Endodermal cell (in vitro differentiated cells): ENCODE measurements around the gene ELP4. TPM values are rescaled to one million over a fixed set of nuclear protein-coding genes. Genes with fewer than 3 reads are reported as not detected.

Experiments
- DNase-seq: peaks from one replicate; pipeline ENCODE4 v3.0.0-alpha.2; 2017
- H3K27ac ChIP-seq: 2 replicates; pipeline ENCODE4 v1.5.1; 2013; ENCODE audit warnings: mild to moderate bottlenecking, low read depth, low read length, moderate library complexity
- H3K27me3 ChIP-seq: 2 replicates; pipeline ENCODE4 v1.6.1; 2013; ENCODE audit warnings: mild to moderate bottlenecking, low read length, moderate library complexity; ENCODE audit not compliant: insufficient read depth, control insufficient read depth, poor library complexity, severe bottlenecking
- H3K36me3 ChIP-seq: 2 replicates; pipeline ENCODE4 v1.7.0; 2013; ENCODE audit warnings: mild to moderate bottlenecking, low read length, moderate library complexity; ENCODE audit not compliant: control insufficient read depth, insufficient read depth
- H3K4me1 ChIP-seq: one replicate; pipeline ENCODE4 v1.7.0; 2013; ENCODE audit warnings: low read length; ENCODE audit not compliant: control insufficient read depth, insufficient read depth
- H3K4me3 ChIP-seq: 2 replicates; pipeline ENCODE4 v1.5.1; 2013; ENCODE audit warnings: mild to moderate bottlenecking, low read length, moderate library complexity
- H3K9ac ChIP-seq: 2 replicates; pipeline ENCODE4 v1.6.1; 2013; ENCODE audit warnings: mild to moderate bottlenecking, low read length, moderate library complexity; ENCODE audit not compliant: poor library complexity, severe bottlenecking; ENCODE audit errors: extremely low read depth
- H3K9me3 ChIP-seq: 2 replicates; pipeline ENCODE4 v1.6.1; 2013; ENCODE audit warnings: mild to moderate bottlenecking, low read length, moderate library complexity; ENCODE audit not compliant: control insufficient read depth
- H3K27ac Mint-ChIP-seq: 2 replicates; pipeline ENCODE4 v1.8.0; 2020; ENCODE audit warnings: mixed read lengths
- H3K27me3 Mint-ChIP-seq: 2 replicates; pipeline ENCODE4 v1.8.0; 2021; ENCODE audit warnings: mild to moderate bottlenecking, mixed read lengths; ENCODE audit not compliant: insufficient read depth
- H3K36me3 Mint-ChIP-seq: 2 replicates; pipeline ENCODE4 v1.8.0; 2020; ENCODE audit warnings: low read depth, mixed read lengths
- H3K4me1 Mint-ChIP-seq: 2 replicates; pipeline ENCODE4 v1.8.0; 2020; ENCODE audit warnings: mixed read lengths
- H3K4me3 Mint-ChIP-seq: 2 replicates; pipeline ENCODE4 v1.8.0; 2020; ENCODE audit warnings: mild to moderate bottlenecking, moderate library complexity, mixed read lengths
- H3K9me3 Mint-ChIP-seq: 2 replicates; pipeline ENCODE4 v1.8.0; 2020; ENCODE audit warnings: mild to moderate bottlenecking, mixed read lengths
- CTCF ChIP-seq: fragments of 200-600 bp; sonication (generic); conservative IDR thresholded peaks from 2 replicates; pipeline ENCODE4 v1.5.0; 2021; ENCODE audit warnings: antibody characterized with exemption, mild to moderate bottlenecking
- WGBS, 2 experiments: methylation state at CpG; one replicate each; pipeline versions ENCODE4 v1.1.5 to v1.1.7; 2013; ENCODE audit warnings: missing lambda C conversion rate in 2 of 2, mixed read lengths in 1 of 2; ENCODE audit not compliant: insufficient coverage in 1 of 2, insufficient read length in 1 of 2; 5-methylcytosine and 5-hydroxymethylcytosine counted together
- total RNA-seq, 2 donors: library from RNA; stranded (reverse); fragmentation: NEBNext Ultra II Directional in 1 of 2; extraction: Animal tissue kit (Norgen Biotek cat#: 25700) in 1 of 2; gene quantifications; 2 replicates in 1 of 2; 3 replicates in 1 of 2; pipeline ENCODE4 v1.2.1, GENCODE V29; 2021

ELP4 gene
- total RNA-seq, 2 donors from 2014 or later: 19.1 to 25.2 TPM

- DNase-seq: peak; percentile 86
- H3K27me3 Mint-ChIP-seq: peaks cover 99% of the 10 kb centered on the region
- Histone ChIP-seq H3K27me3 (peaks cover 100% of the 10 kb centered on the region), H3K4me1 (peaks cover 18% of the 10 kb centered on the region), H3K27ac (no peak overlapping the region), H3K4me3 (peak overlapping the region; percentile 63), H3K9me3 (no peaks in the 10 kb centered on the region), H3K9ac (no peak overlapping the region), H3K36me3 (peaks cover 36% of the 10 kb centered on the region)
- H3K36me3 Mint-ChIP-seq: peaks cover 2% of the 10 kb centered on the region
- peaks cover 46% of the 10 kb centered on the region for H3K4me1 Mint-ChIP-seq
- WGBS, 2 experiments: 5 to 7% methylated on average over 13 to 20 of the region's 20 CpGs
- no peak overlapping the region for H3K4me3 Mint-ChIP-seq
- H3K27ac Mint-ChIP-seq: no peak overlapping the region
- no peak for TF ChIP-seq CTCF
- H3K9me3 Mint-ChIP-seq: no peaks in the 10 kb centered on the region
These were observed 293.0 kb downstream of the ELP4 start for GRCh38 chr11:31802609-31802989.

GRCh38 chr11:31802990-31803812 is 293.6 kb downstream of the ELP4 start:
- Histone ChIP-seq H3K4me3 (peak overlapping the region; percentile 63), H3K27me3 (peaks cover 100% of the 10 kb centered on the region), H3K9ac (no peak overlapping the region), H3K36me3 (peaks cover 36% of the 10 kb centered on the region), H3K27ac (no peak overlapping the region), H3K4me1 (peaks cover 19% of the 10 kb centered on the region), H3K9me3 (no peaks in the 10 kb centered on the region)
- peaks cover 99% of the 10 kb centered on the region for H3K27me3 Mint-ChIP-seq
- peaks cover 2% of the 10 kb centered on the region for H3K36me3 Mint-ChIP-seq
- no peak for TF ChIP-seq CTCF
- peaks cover 52% of the 10 kb centered on the region for H3K4me1 Mint-ChIP-seq
- peak; percentile 76 for DNase-seq
- no peaks in the 10 kb centered on the region for H3K9me3 Mint-ChIP-seq
- H3K4me3 Mint-ChIP-seq: no peak overlapping the region
- no peak overlapping the region for H3K27ac Mint-ChIP-seq
- WGBS, 2 experiments: 13 to 14% methylated on average over 5 to 21 of the region's 24 CpGs

GRCh38 chr11:31803813-31804311 is 294.3 kb downstream of the ELP4 start:
- H3K36me3 ChIP-seq: peaks cover 36% of the 10 kb centered on the region
- TF ChIP-seq CTCF: no peak
- H3K27me3 ChIP-seq: peaks cover 100% of the 10 kb centered on the region
- H3K9me3 Mint-ChIP-seq: no peaks in the 10 kb centered on the region
- WGBS, 2 experiments: 9 to 10% methylated on average over 10 to 13 of the region's 13 CpGs
- peak overlapping the region; percentile 60 for H3K4me3 Mint-ChIP-seq
- no peak overlapping the region for H3K9ac ChIP-seq
- H3K27ac Mint-ChIP-seq: peak overlapping the region; percentile 36
- peaks cover 58% of the 10 kb centered on the region for H3K4me1 Mint-ChIP-seq
- no peak for DNase-seq
- peaks cover 99% of the 10 kb centered on the region for H3K27me3 Mint-ChIP-seq
- H3K9me3 ChIP-seq: no peaks in the 10 kb centered on the region
- peak overlapping the region; percentile 63 for H3K4me3 ChIP-seq
- H3K4me1 ChIP-seq: peaks cover 18% of the 10 kb centered on the region
- H3K36me3 Mint-ChIP-seq: peaks cover 2% of the 10 kb centered on the region
- H3K27ac ChIP-seq: no peak overlapping the region
